Measurements from ENCODE around the gene EXOC6.
"Not testable (repeated sequence)": the region's sequence is repeated elsewhere in the genome, so short reads cannot be mapped to it uniquely, and the experiment has no call there.

The EXOC6 gene

DNA sequence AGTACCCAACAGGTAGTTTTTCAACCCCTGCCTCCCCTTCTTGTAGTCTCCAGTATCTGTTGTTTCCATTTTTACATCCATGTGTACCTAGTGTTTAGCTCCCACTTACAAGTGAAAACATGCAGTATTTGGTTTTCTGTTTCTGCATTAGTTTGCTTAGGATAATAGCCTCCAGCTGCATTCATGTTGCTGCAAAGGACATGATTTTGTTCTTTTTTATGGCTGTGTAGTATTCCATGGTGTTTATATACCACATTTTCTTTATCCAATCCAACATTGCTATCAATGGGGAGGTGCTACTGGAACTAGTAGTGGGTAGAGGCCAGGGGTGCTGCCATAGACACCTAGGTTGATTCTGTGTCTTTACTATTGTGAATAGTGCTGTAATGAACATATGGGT lies 104.3 kb downstream of the EXOC6 start:
- not testable (repeated sequence) for DNase-seq

- no peak for DNase-seq
Observed at GRCh38 chr10:92957223-92958010, 109.1 kb downstream of the EXOC6 start.

DNA sequence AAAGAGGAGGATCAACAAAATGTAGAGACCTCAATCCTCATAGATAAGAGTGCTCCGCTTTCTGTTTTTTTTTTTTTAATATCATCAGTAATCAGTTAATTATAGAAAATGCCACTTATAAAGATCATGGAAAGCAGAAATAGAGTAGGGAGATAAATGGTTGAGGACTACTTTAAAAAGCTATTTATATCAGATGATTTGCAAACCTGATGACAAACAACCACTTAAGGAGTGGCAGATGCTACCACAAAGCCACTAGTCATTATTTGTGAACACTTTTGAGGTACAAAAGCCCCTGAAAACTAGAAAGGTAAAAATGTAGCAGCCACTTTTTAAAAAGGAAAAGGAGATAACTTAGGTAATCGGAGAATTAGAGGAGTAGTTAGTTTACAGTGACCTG lies 113.3 kb downstream of the EXOC6 start:
- DNase-seq, result no peak

GRCh38 chr10:92965314-92965713 lies 117.0 kb downstream of the EXOC6 start:
- no peak for DNase-seq

DNA sequence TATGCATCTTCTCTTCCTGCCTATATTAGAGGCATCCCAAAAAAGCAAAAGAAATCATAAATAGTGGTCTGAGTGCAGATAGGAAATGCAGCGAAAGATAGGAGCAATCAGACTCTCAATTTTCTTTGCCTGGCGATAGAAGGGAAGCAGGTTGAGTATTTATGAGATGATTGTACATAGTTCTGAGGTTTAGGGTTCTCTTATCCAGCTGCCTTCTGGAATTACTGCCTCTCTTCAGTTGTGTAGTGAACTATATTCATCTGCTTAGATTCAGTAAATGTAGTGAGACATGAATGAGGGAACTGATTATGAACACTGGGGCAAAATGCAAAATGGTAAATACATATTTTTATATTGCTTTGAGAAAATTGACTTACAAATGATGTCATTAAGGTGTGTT lies 119.3 kb downstream of the EXOC6 start:
- no peak for DNase-seq

DNA sequence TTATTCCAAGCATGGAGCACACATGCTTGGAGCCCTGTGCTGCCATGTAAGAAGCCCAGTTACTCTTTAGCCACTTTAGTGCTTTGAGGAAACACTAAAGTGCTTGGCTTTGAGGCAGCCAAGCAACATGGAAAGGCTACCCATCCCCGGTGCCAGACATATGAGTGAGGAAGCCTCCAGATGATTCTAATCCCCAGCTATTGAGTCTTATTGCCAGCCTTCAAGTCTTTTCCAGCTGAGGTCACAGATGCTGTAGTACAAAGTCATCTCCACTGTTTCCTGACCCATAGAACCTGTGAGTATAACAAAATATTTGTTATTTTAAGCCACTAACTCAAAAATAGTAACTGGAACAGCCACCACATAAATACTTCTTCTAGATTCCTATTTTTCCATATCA lies 120.8 kb downstream of the EXOC6 start:
- DNase-seq, result no peak

- DNase-seq, result no peak
Observed at GRCh38 chr10:92970301-92971070, 122.2 kb downstream of the EXOC6 start.

- DNase-seq, result no peak
Observed at GRCh38 chr10:92972066-92972870, 123.9 kb downstream of the EXOC6 start.

GRCh38 chr10:92972886-92973285 lies 124.6 kb downstream of the EXOC6 start:
- DNase-seq, result no peak

GRCh38 chr10:92976278-92976677 lies 128.0 kb downstream of the EXOC6 start:
- DNase-seq, result not testable (repeated sequence)

DNA sequence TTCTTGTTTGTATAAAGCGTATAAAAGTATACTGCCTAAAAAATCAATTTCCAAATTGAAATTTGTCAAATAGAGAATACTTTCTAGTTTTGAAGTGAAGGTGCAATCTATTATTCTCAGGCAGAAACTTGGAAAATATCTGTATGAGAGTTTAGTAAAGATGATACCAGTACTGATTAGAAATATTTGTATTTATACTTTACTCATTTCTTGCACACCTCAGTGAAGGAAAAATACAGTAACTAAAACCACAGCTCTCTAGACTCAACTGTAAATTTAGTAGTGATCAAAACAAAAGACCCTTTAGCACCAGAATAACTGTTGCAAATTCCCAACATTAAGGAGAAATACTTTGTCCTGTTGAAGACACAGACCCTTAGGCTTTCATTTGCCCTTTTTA lies 140.9 kb downstream of the EXOC6 start:
- no peak for DNase-seq

DNA sequence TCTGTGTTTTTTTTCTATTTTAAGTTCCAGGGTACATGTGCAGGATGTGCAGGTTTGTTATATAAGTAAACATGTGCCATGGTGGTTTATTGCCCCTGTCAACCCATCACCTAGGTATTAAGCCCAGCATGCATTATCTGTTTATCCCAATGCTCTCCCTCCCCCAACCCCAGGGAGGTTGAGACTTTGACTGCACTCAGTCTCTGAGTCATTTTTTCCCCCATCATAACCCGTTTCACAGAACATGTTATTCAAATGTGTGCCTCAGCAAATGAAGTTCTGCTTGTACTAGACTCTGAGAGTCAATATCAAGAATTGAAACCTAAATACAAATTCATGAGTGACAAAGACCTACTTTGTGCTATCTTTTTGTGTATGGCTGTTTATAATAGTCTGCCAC lies 142.3 kb downstream of the EXOC6 start:
- no peak for DNase-seq

DNA sequence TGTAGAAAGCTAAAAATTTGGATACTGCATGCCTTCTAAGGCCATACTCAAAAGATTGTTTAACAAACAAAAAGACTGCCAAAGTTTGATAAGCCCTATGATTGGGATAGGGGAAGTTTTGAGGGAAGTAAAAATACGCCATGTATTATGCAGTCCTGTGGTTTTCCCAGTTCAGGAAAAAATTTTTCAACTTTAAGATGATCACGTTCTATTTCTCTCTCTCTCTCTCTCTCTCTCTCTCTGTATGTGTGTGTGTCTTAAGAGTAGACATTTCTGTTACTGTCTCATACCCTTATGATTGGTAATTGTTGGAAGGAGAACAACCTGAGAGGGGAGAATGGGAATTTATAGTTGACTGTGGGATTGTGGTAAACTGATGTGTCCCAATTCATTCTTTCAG lies 143.2 kb downstream of the EXOC6 start:
- no peak for DNase-seq

DNA sequence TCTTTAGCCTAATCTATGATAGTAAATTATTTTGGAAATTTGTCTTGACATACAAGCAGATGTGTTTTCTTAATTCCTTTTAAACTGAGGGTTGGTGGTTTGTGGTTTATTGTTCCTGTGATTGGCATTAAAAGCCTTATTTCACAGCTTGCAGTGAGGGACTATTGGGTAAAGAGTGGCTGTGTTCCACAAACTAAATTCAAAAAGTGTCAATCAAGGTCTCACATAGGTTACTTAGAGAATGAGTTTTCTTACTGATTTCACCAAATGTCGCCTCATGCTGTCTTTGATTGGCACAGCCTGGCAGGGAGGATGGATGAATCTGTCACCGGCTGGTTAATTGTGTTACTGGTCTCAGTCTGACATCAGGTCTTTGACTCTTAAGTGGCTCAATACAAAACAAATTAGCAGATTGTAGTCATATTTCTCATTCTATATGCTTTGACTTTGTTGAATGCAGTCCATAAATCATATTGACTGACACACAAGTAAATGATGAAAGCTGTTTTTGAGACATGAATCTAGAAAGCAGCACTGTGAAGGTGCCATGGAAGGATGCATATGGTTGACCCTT lies 145.5 kb downstream of the EXOC6 start:
- no peak for DNase-seq

DNA sequence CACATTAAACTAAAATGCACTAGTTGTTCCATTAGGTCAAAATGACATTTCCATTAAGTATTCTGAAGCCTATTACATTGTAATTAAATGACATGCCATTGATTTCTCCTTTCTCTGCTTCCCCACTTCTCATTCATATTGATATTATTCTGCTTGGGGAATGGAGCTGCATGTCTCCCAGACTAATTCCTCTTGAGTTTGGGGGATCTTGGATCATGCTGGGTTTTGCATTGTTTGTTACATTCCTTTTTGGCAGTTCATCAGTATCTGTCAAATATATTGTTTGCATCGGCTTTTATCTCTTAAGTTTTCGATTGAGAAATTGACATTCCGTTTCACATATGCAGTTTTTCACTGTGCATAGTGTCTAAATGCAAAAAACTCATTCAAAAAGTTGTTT lies 147.2 kb downstream of the EXOC6 start:
- DNase-seq, result no peak

GRCh38 chr10:92997620-92998019 lies 149.3 kb downstream of the EXOC6 start:
- no peak for DNase-seq

- DNase-seq, result no peak
Observed at GRCh38 chr10:92999191-92999590, 150.9 kb downstream of the EXOC6 start.

DNA sequence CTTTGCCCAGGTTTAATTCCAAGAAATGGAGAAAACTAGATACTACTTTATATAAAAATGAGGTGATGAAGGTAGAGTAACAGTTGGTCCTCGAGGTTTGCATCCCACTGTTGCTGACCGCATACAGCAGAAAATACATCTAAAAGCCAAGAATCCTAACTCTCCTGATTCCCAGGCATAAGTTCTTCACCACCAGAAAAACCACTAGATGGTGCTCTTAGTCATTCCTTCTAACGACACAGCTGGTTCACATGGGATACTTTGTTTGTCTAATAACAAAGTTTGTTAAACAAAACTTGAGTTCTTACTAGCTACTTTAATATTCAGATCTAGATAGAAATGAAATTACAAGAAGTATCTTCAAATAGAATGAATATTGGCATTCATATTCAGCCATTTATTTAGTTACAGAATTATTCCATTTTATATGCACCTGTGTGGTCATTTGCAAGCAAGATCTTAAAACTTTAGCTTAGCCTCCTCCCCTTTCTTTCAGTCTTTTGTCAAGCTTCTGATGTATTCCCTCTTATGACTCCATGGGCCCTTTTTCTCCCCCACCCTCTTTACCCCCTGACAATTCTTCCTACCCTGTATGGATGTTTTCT lies 158.2 kb downstream of the EXOC6 start:
- no peak for DNase-seq

GRCh38 chr10:93015722-93016121 lies 167.4 kb downstream of the EXOC6 start:
- DNase-seq, result no peak

- no peak for DNase-seq
Observed at GRCh38 chr10:93023013-93023650, 174.8 kb downstream of the EXOC6 start.

- no peak for DNase-seq
Observed at GRCh38 chr10:93026072-93026471, 177.8 kb downstream of the EXOC6 start.

DNA sequence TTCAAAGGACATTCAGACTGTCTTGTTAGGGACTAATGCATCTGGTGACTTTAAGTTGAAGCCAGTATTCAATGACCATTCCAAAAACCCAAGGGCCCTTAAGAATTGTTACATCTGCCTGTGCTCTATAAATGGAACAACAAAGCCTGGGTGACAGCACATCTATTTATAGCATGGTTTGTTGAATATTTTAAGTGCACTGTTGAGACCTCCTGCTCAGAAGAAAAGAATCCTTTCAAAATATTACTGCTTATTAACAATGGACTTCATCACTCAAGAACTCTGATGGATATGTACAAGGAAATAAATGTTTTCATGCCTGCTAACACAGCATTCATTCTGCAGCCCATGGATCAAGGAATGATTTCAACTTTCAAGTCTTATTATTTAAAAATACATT lies 179.2 kb downstream of the EXOC6 start:
- DNase-seq, result no peak

All from activated CD4-positive, CD25-positive, alpha-beta regulatory T cell treated with anti-CD3 and anti-CD28 coated beads, Interleukin-2, amount 50 U/mL, for 72 hours (primary cell).